MCF 10A (cell line): ENCODE measurements around the gene AP3D1. TPM values are rescaled to one million over a fixed set of nuclear protein-coding genes. Genes with fewer than 3 reads are reported as not detected.

Source experiments
- BruUV-seq: library from RNA; stranded (reverse); fragments of 400-500 nt; replicated peaks from 2 replicates; lab custom pipeline; 2021; lab: Mats Ljungman, UMichigan
- CTCF ChIA-PET: fragments of 300-600 bp; sonication (Branson Sonifier 250); formaldehyde crosslinking; extraction: SDS; loops from one replicate; lab custom pipeline; 2021; ENCODE audit warnings: antibody characterized with exemption, inconsistent platforms; lab: Yijun Ruan, JAX
- POLR2A ChIA-PET: fragments of 300-600, 350-650 bp; sonication (Branson Sonifier 250); formaldehyde crosslinking; extraction: SDS; loops from one replicate; lab custom pipeline; 2020; ENCODE audit warnings: antibody characterized with exemption, inconsistent platforms; lab: Yijun Ruan, JAX
- DNase-seq: peaks from one replicate; pipeline ENCODE4 v3.0.0-alpha.2; 2018; ENCODE audit not compliant: unreplicated experiment
- H3K27ac Mint-ChIP-seq: one replicate; pipeline ENCODE4 v1.8.0; 2022; ENCODE audit warnings: mild to moderate bottlenecking, low read depth, mixed read lengths; ENCODE audit not compliant: unreplicated experiment
- H3K27me3 Mint-ChIP-seq: one replicate; pipeline ENCODE4 v1.8.0; 2022; ENCODE audit warnings: mixed read lengths; ENCODE audit not compliant: insufficient read depth, unreplicated experiment
- H3K36me3 Mint-ChIP-seq: one replicate; pipeline ENCODE4 v1.8.0; 2022; ENCODE audit warnings: mild to moderate bottlenecking, moderate library complexity, mixed read lengths; ENCODE audit not compliant: insufficient read depth, unreplicated experiment
- H3K4me1 Mint-ChIP-seq: one replicate; pipeline ENCODE4 v1.8.0; 2022; ENCODE audit warnings: mixed read lengths; ENCODE audit not compliant: insufficient read depth, unreplicated experiment
- H3K4me3 Mint-ChIP-seq: one replicate; pipeline ENCODE4 v1.8.0; 2022; ENCODE audit warnings: mild to moderate bottlenecking, moderate library complexity, mixed read lengths; ENCODE audit not compliant: unreplicated experiment
- H3K9me3 Mint-ChIP-seq: one replicate; pipeline ENCODE4 v1.8.0; 2022; ENCODE audit warnings: mixed read lengths; ENCODE audit not compliant: unreplicated experiment
- intact Hi-C: fragments of 100-400 bp; cut with micrococcal nuclease; formaldehyde crosslinking; loops from 2 replicates; pipeline ENCODE4 v1.14.1; 2022
- total RNA-seq: library from RNA; stranded (reverse); gene quantifications from 2 replicates; pipeline ENCODE4 v1.2.3, GENCODE V29; 2022
- TF ChIP-seq, protein P1 (sequence below): fragments of 200-600 bp; IDR thresholded peaks from one replicate; pipeline ENCODE4 v1.8.0; 2022; ENCODE audit warnings: antibody characterized with exemption, mild to moderate bottlenecking; ENCODE audit not compliant: unreplicated experiment

Gene AP3D1
- total RNA-seq, 1 experiment from 2014 or later: 181 TPM

DNA sequence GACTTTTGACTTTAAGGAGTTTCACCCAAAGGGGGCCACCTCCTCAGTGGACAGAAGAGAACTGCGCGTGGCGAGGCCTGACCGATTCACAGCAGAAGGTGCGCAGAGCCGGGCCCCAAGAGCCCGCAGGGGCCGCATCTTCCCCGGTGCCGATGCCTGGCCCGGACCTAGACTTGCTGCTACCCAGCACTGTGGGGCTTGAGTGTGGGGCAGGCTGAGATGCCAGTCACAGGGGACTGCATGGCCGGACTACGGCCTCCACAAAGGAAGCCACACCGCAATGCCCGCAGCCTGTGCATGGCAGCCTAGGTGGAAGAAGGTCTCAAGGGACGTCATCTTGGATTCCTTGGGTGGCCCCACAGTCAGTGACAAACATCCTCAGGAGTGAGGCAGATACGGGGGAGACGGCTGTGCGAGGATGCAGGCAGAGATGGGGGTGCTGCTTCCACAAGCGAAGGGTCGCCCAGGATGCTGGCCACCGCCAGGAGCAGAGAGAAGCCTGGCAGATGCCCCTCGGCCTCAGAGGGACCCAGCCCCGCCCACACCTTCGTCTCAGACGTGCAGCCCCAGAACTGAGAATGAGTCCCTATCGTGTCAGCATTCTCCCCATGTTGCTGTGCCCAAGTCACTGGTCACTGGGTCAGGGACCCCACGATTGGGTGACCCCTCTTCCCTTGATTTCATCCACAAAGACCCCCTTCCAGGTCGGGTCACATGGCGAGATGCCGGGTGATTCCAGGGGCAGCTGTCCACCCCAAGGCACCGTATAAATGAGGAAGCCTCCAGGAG is 72.1 kb downstream of the AP3D1 start:
- intact Hi-C loops: no loop called here
- H3K4me1 Mint-ChIP-seq: peaks cover 6% of the 10 kb centered on the region
- H3K9me3 Mint-ChIP-seq: no peaks in the 10 kb centered on the region
- H3K27me3 Mint-ChIP-seq: no peaks in the 10 kb centered on the region
- no peak overlapping the region for H3K4me3 Mint-ChIP-seq
- ChIA-PET CTCF (no interaction called here), POLR2A (no interaction called here)
- DNase-seq: no peak
- TF ChIP-seq, protein P1, sequence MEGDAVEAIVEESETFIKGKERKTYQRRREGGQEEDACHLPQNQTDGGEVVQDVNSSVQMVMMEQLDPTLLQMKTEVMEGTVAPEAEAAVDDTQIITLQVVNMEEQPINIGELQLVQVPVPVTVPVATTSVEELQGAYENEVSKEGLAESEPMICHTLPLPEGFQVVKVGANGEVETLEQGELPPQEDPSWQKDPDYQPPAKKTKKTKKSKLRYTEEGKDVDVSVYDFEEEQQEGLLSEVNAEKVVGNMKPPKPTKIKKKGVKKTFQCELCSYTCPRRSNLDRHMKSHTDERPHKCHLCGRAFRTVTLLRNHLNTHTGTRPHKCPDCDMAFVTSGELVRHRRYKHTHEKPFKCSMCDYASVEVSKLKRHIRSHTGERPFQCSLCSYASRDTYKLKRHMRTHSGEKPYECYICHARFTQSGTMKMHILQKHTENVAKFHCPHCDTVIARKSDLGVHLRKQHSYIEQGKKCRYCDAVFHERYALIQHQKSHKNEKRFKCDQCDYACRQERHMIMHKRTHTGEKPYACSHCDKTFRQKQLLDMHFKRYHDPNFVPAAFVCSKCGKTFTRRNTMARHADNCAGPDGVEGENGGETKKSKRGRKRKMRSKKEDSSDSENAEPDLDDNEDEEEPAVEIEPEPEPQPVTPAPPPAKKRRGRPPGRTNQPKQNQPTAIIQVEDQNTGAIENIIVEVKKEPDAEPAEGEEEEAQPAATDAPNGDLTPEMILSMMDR: no peak
- BruUV-seq: no TSS peak
- no peak overlapping the region for H3K27ac Mint-ChIP-seq
- H3K36me3 Mint-ChIP-seq: peaks cover 51% of the 10 kb centered on the region

DNA sequence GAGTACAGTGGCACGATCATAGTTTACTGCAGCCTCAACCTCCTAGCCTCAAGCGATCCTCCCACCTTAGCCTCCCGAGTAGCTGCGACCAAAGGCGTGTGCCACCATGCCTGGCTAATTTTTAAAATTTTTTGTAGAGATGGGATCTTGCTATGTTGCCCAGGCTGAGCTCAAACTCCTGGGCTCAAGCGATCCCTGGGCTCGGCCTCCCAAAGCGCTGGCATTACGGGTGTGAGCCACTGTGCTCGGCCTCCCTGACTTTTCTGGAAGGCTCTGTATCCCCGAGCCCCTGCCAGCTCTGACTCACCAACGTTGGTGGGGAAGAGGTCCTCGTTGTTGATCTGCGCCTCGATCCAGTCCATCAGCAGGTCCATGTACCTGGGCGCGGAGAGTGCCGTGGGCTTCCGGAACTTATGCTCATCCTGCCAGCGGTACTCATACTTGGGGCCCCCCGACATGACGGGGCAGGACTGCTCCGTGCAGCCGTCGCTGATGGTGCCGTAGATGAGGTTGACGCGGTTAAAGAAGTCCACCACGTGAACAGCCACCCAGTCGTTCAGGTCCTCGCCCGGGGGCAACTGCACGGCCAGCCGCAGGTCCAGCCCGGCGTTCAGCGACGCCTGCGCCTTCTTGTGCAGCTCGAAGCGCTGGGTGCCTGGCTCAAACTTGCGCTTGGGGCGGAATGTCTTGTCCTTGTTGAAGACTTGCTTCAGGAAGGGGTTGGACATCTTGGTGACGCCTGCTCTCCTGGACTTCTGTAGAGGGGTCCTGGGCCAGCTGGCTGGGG is 73.3 kb downstream of the AP3D1 start:
- Mint-ChIP-seq H3K9me3 (no peaks in the 10 kb centered on the region), H3K4me3 (no peak overlapping the region), H3K4me1 (peaks cover 6% of the 10 kb centered on the region), H3K27me3 (no peaks in the 10 kb centered on the region), H3K27ac (no peak overlapping the region), H3K36me3 (peaks cover 63% of the 10 kb centered on the region)
- CTCF ChIA-PET: interaction anchor here (0.7 to 1.5 kb wide), 2 partner anchors 58 to 252 kb away, joined by 3 to 5 read pairs; no protein-coding TSS in a partner anchor
- no TSS peak for BruUV-seq
- TF ChIP-seq, protein P1: no peak
- intact Hi-C loops: no loop called here
- DNase-seq: no peak
- POLR2A ChIA-PET: interaction anchor here (0.6 to 1.2 kb wide), 2 partner anchors 16 to 66 kb away, joined by 3 read pairs; no protein-coding TSS in a partner anchor

DNA sequence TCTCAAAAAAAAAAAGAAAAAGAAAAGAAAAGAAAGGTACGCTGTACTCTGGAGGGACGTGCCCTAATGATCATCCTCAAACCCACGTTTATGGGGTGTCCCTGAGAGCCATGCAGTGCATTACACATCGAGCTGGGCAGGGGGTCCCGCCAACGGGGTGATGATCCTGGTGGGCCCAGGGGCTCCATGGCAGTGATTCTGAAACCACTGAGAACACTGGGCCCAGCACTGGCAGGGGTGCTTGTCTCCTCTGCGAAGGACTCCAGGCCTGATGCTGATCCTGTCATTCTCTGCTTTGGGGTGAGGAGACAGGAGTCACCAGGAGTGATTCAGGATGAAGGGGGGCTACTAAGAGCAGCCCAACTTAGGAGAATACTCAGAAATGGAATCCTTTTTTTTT is 74.0 kb downstream of the AP3D1 start:
- H3K4me3 Mint-ChIP-seq: no peak overlapping the region
- H3K4me1 Mint-ChIP-seq: peaks cover 6% of the 10 kb centered on the region
- no peak overlapping the region for H3K27ac Mint-ChIP-seq
- H3K27me3 Mint-ChIP-seq: no peaks in the 10 kb centered on the region
- ChIA-PET POLR2A (interaction anchor here (0.6 to 1.2 kb wide), 2 partner anchors 15 to 65 kb away, joined by 3 read pairs; no protein-coding TSS in a partner anchor), CTCF (interaction anchor here (1.5 kb wide), 1 partner anchor 57 kb away, joined by 5 read pairs; no protein-coding TSS in a partner anchor)
- intact Hi-C loops: no loop called here
- BruUV-seq: no TSS peak
- TF ChIP-seq, protein P1: no peak
- H3K9me3 Mint-ChIP-seq: no peaks in the 10 kb centered on the region
- no peak for DNase-seq
- H3K36me3 Mint-ChIP-seq: peaks cover 70% of the 10 kb centered on the region

DNA sequence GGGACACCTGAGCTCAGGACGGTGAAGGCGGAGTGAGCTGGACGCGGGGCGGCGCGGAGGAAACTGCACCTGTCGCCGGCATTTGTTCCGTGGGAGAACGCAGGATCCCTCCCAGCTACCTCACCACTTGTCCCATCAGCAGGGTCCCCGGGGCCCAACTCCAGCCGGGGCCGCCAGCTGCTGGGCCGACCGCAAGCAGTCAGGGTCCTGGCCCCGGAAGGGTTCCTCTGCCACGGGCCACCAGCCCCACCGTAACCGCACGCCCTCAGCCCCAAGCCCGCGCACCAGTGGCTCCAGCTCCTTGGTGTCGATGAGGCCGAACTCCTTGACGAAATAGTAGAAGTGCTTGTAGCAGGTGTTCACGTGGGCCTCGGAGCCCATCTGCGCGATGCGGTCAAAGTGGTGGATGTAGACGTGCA is 74.8 kb downstream of the AP3D1 start:
- H3K27ac Mint-ChIP-seq: no peak overlapping the region
- TF ChIP-seq, protein P1: no peak
- peaks cover 6% of the 10 kb centered on the region for H3K4me1 Mint-ChIP-seq
- no peak overlapping the region for H3K4me3 Mint-ChIP-seq
- intact Hi-C loops: no loop called here
- no peaks in the 10 kb centered on the region for H3K27me3 Mint-ChIP-seq
- no peak for DNase-seq
- H3K9me3 Mint-ChIP-seq: no peaks in the 10 kb centered on the region
- peaks cover 78% of the 10 kb centered on the region for H3K36me3 Mint-ChIP-seq
- CTCF ChIA-PET: interaction anchor here (0.6 kb wide), 1 partner anchor 18 kb away, joined by 4 read pairs; no protein-coding TSS in a partner anchor
- no TSS peak for BruUV-seq
- POLR2A ChIA-PET: no interaction called here
